SK-N-SH treated with all-trans-retinoic acid at 6 μM for 48 hours (cell line): Measurements from ENCODE around the gene RBPMS2.

Experiments
- ARNTL ChIP-seq: fragments of 450-650 bp; formaldehyde crosslinking; IDR thresholded peaks from 2 replicates; pipeline ENCODE4 v1.5.0; 2020; ENCODE audit warnings: low read depth, mild to moderate bottlenecking, moderate library complexity, borderline replicate concordance
- BACH2 ChIP-seq: fragments of 250-450 bp; sonication (Bioruptor Pico); IDR thresholded peaks from 2 replicates; pipeline ENCODE4 v1.9.0; 2021; ENCODE audit warnings: mild to moderate bottlenecking, borderline replicate concordance
- ISL1 ChIP-seq: fragments of 250-450 bp; sonication (Bioruptor Pico); IDR thresholded peaks from 2 replicates; pipeline ENCODE4 v2.1.2; 2022; ENCODE audit warnings: mild to moderate bottlenecking, moderate library complexity
- OSR1 ChIP-seq: fragments of 250-450 bp; sonication (Bioruptor Pico); IDR thresholded peaks from 2 replicates; pipeline ENCODE4 v1.8.0; 2022; ENCODE audit warnings: moderate library complexity, mild to moderate bottlenecking, inconsistent platforms
- PATZ1 ChIP-seq: fragments of 250-450 bp; sonication (Bioruptor Pico); IDR thresholded peaks from 2 replicates; pipeline ENCODE4 v1.8.0; 2020; ENCODE audit warnings: mild to moderate bottlenecking, moderate library complexity, borderline replicate concordance
- POU6F1 ChIP-seq: fragments of 250-450 bp; sonication (Bioruptor Pico); IDR thresholded peaks from 2 replicates; pipeline ENCODE4 v1.8.0; 2021; ENCODE audit warnings: low read depth, mild to moderate bottlenecking, moderate library complexity, borderline replicate concordance
- PPARA ChIP-seq: fragments of 250-450 bp; sonication (Bioruptor Pico); IDR thresholded peaks from 2 replicates; pipeline ENCODE4 v1.5.0; 2020; ENCODE audit warnings: mild to moderate bottlenecking, borderline replicate concordance
- RARB ChIP-seq: fragments of 250-450 bp; sonication (Bioruptor Pico); IDR thresholded peaks from 2 replicates; pipeline ENCODE4 v1.8.0; 2021; ENCODE audit warnings: mild to moderate bottlenecking, moderate library complexity
- SNAI2 ChIP-seq: fragments of 250-450 bp; sonication (Bioruptor Pico); IDR thresholded peaks from 2 replicates; pipeline ENCODE4 v1.5.0; 2020; ENCODE audit warnings: mild to moderate bottlenecking, moderate library complexity
- TSHZ2 ChIP-seq: fragments of 250-450 bp; sonication (Bioruptor Pico); IDR thresholded peaks from 2 replicates; pipeline ENCODE4 v1.5.0; 2020; ENCODE audit warnings: mild to moderate bottlenecking, moderate library complexity
- ZC3H10 ChIP-seq: fragments of 250-450 bp; sonication (Bioruptor Pico); IDR thresholded peaks from 2 replicates; pipeline ENCODE4 v1.5.1; 2021; ENCODE audit warnings: mild to moderate bottlenecking, moderate library complexity
- ZFP30 ChIP-seq: fragments of 450-650 bp; formaldehyde crosslinking; IDR thresholded peaks from 2 replicates; pipeline ENCODE4 v1.5.0; 2022; ENCODE audit warnings: mild to moderate bottlenecking, moderate library complexity
- ZNF70 ChIP-seq: fragments of 450-650 bp; formaldehyde crosslinking; IDR thresholded peaks from 2 replicates; pipeline ENCODE4 v1.5.0; 2020; ENCODE audit warnings: mild to moderate bottlenecking, moderate library complexity

- TF ChIP-seq RARB (CRISPR knock-in tag) (no peak), SNAI2 (CRISPR knock-in tag) (no peak), PATZ1 (CRISPR knock-in tag) (no peak), OSR1 (CRISPR knock-in tag) (no peak), ZNF70 (CRISPR knock-in tag) (no peak), ZFP30 (no peak), ISL1 (CRISPR knock-in tag) (no peak), BACH2 (CRISPR knock-in tag) (no peak), PPARA (CRISPR knock-in tag) (no peak), TSHZ2 (no peak), ZC3H10 (CRISPR knock-in tag) (no peak), POU6F1 (CRISPR knock-in tag) (no peak), ARNTL (CRISPR knock-in tag) (no peak)
Measured at GRCh38 chr15:64761156-64761555, 14.2 kb downstream of the RBPMS2 start.
